ENCODE data around the gene ARMC10. TPM values are rescaled to one million over a fixed set of nuclear protein-coding genes. Genes with fewer than 3 reads are reported as not detected.
A peak's percentile ranks its signal among the peaks of the same experiment; 100 is the strongest.

Gene ARMC10
- total and polyA plus RNA-seq, 2 donors (not counting 3 experiments of a cell fraction or from before 2014, with no cell fraction given) = 16.6 to 39.2 TPM

- no TSS peak for BruUV-seq (replicated peaks)
- dilution Hi-C loops (cut with MboI; ENCODE audit: extremely low pct_ligation_motif_present, low sequenced_read_pairs) = no loop called here
- FAIRE-seq (peak; percentile 76), DNase-seq (ENCODE audit: low read depth, low spot score) (peak; percentile 51)
- POLR2A ChIA-PET = interaction anchor here (0.7 kb wide), 1 partner anchor 9 kb away, joined by 3 read pairs; the partner anchor contains the start of genes ARMC10 and FBXL13
- H3K9me1 ChIP-seq (replicated peaks; ENCODE audit: control insufficient read depth, extremely low read depth, insufficient read depth, low read length) = no peaks in the 10 kb centered on the region
- H3K4me1 ChIP-seq (ENCODE audit: control insufficient read depth, extremely low read depth, insufficient read depth, low read length) = peaks cover 8% of the 10 kb centered on the region
- CTCF ChIA-PET = interaction anchor here (0.6 to 2.0 kb wide), 10 partner anchors 9 to 317 kb away, joined by 3 to 45 read pairs (median 4); partner anchors contain the start of genes ARMC10, FAM185A and FBXL13
- TF ChIP-seq CTCF (IDR thresholded peaks at IDR 0.05; ENCODE audit: extremely low read depth in 1 of 2, insufficient read depth in 1 of 2, low read depth in 1 of 2, low read length in 2 of 2) (peak; percentile 77 to 79), EZH2 (IDR thresholded peaks at IDR 0.05; ENCODE audit: borderline replicate concordance, low read depth, low read length, severe bottlenecking) (no peak)
- no peaks in the 10 kb centered on the region for H3K9me3 ChIP-seq (replicated peaks; ENCODE audit: control insufficient read depth, insufficient read depth, low read length)
- H4K20me1 ChIP-seq (replicated peaks; ENCODE audit: control insufficient read depth, extremely low read depth, insufficient read depth, low read length) = no peaks in the 10 kb centered on the region
- no peaks in the 10 kb centered on the region for H3K36me3 ChIP-seq (ENCODE audit: control insufficient read depth in 2 of 2, extremely low read depth in 1 of 2, insufficient read depth in 2 of 2, low read length in 2 of 2)
- no peak overlapping the region for H3K9ac ChIP-seq (replicated peaks; ENCODE audit: extremely low read depth, insufficient read depth, low read length)
- peak overlapping the region; percentile 71 for H2AFZ ChIP-seq (ENCODE audit: low read depth, low read length)
- H3K27me3 ChIP-seq (ENCODE audit: control insufficient read depth in 2 of 2, insufficient read depth in 2 of 2, low read length in 2 of 2) = no peaks in the 10 kb centered on the region
- no peak overlapping the region for H3K27ac ChIP-seq (ENCODE audit: insufficient read depth, low read depth, low read length)
- H3K79me2 ChIP-seq (ENCODE audit: control insufficient read depth, insufficient read depth, low read length) = no peaks in the 10 kb centered on the region
- intact Hi-C loops (cut with micrococcal nuclease) = no loop called here
- no peak overlapping the region for H3K4me3 ChIP-seq (replicated peaks in 1 of 3; ENCODE audit: insufficient read depth in 1 of 3, low read depth in 1 of 3, low read length in 3 of 3)
- no peak overlapping the region for H3K4me2 ChIP-seq (ENCODE audit: insufficient read depth, low read length)
Observed at GRCh38 chr7:103065667-103066066, 9.3 kb upstream of the ARMC10 start.

DNA sequence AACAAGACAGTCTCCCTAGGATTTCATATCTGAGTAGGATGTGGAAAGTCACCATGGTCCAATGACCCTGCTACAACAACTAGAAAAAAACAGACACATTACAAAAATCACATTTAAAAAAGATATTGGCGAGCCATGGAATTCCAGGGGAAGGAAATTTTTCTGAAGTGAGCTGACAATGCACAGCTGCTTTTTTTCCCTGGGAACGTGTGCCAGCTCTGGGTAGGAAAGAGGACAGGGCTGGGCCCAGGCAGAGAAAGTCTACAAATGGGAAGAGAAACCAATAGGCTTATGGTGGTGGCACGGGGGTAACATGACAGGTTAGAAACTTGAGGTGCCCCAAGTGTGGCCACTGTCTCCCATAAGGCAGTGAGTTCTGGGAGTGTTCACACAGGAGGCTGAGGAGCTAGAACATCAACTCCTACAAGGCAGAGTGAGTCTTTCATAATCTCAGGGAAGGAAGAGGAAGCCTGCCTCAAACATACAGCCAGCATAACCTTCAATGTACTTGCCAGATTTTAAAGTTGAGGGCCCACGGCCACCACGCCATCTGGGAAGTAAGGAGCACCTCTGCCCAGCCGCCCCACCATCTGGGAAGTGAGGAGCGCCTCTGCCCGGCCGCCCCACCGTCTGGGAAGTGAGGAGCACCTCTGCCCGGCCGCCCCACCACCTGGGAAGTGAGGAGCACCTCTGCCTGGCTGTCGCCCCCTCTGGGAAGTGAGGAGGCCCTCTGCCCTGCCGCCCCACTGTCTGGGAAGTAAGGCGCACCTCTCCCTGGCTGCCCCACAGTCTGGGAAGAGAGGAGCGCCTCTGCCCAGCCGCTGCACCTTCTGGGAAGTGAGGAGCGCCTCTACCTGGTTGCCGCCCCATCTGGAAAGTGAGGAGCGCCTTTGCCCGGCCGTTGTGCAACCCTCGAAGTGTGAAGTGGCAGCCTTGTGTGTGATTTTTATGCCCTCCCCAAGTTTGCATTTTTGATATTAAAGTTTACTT is 6.2 kb upstream of the ARMC10 start:
- no peaks in the 10 kb centered on the region for H4K20me1 ChIP-seq (replicated peaks; ENCODE audit: control insufficient read depth, extremely low read depth, insufficient read depth, low read length)
- dilution Hi-C loops (cut with MboI; ENCODE audit: extremely low pct_ligation_motif_present, low sequenced_read_pairs) (no loop called here), intact Hi-C loops (cut with micrococcal nuclease) (no loop called here)
- no peaks in the 10 kb centered on the region for H3K79me2 ChIP-seq (ENCODE audit: control insufficient read depth, insufficient read depth, low read length)
- no peak overlapping the region for H3K27ac ChIP-seq (ENCODE audit: insufficient read depth, low read depth, low read length)
- no peaks in the 10 kb centered on the region for H3K36me3 ChIP-seq (ENCODE audit: control insufficient read depth in 2 of 2, extremely low read depth in 1 of 2, insufficient read depth in 2 of 2, low read length in 2 of 2)
- no peak for DNase-seq (ENCODE audit: low read depth, low spot score)
- H3K27me3 ChIP-seq (ENCODE audit: control insufficient read depth in 2 of 2, insufficient read depth in 2 of 2, low read length in 2 of 2) = no peaks in the 10 kb centered on the region
- no peak overlapping the region for H3K9ac ChIP-seq (replicated peaks; ENCODE audit: extremely low read depth, insufficient read depth, low read length)
- no peak overlapping the region for H2AFZ ChIP-seq (ENCODE audit: low read depth, low read length)
- no TSS peak for BruUV-seq (replicated peaks)
- ChIA-PET POLR2A (no interaction called here), CTCF (interaction anchor here (1.0 to 1.8 kb wide), 2 partner anchors 310 to 320 kb away, joined by 4 to 10 read pairs; partner anchors contain the start of gene FAM185A)
- no peaks in the 10 kb centered on the region for H3K9me1 ChIP-seq (replicated peaks; ENCODE audit: control insufficient read depth, extremely low read depth, insufficient read depth, low read length)
- TF ChIP-seq POLR2AphosphoS5 (IDR thresholded peaks at IDR 0.05; ENCODE audit: insufficient read depth, low read depth, low read length) (no peak), GATA2 (IDR thresholded peaks at IDR 0.05; ENCODE audit: insufficient read depth, insufficient read length, low read depth, low read length) (no peak), JUN (IDR thresholded peaks at IDR 0.05; ENCODE audit: borderline replicate concordance, insufficient read depth, insufficient read length, low read depth) (no peak), FOS (IDR thresholded peaks at IDR 0.05; ENCODE audit: borderline replicate concordance, insufficient read depth, low read length) (no peak), CTCF (IDR thresholded peaks at IDR 0.05; ENCODE audit: extremely low read depth in 1 of 2, insufficient read depth in 1 of 2, low read depth in 1 of 2, low read length in 2 of 2) (no peak), MYC (IDR thresholded peaks at IDR 0.05; ENCODE audit: low read depth, low read length) (no peak), POLR2A (IDR thresholded peaks at IDR 0.05; ENCODE audit: low read depth, low read length) (no peak), EZH2 (IDR thresholded peaks at IDR 0.05; ENCODE audit: borderline replicate concordance, low read depth, low read length, severe bottlenecking) (no peak)
- TF ChIP-seq, protein P1, sequence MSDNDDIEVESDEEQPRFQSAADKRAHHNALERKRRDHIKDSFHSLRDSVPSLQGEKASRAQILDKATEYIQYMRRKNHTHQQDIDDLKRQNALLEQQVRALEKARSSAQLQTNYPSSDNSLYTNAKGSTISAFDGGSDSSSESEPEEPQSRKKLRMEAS (IDR thresholded peaks at IDR 0.05; ENCODE audit: insufficient read depth, insufficient read length) = no peak
- H3K4me1 ChIP-seq (ENCODE audit: control insufficient read depth, extremely low read depth, insufficient read depth, low read length) = peaks cover 3% of the 10 kb centered on the region
- H3K9me3 ChIP-seq (replicated peaks; ENCODE audit: control insufficient read depth, insufficient read depth, low read length) = no peaks in the 10 kb centered on the region
- H3K4me3 ChIP-seq (replicated peaks in 1 of 3; ENCODE audit: insufficient read depth in 1 of 3, low read depth in 1 of 3, low read length in 3 of 3) = no peak overlapping the region
- no peak for FAIRE-seq
- no peak overlapping the region for H3K4me2 ChIP-seq (ENCODE audit: insufficient read depth, low read length)

All from endothelial cell of umbilical vein (primary cell).